ENCODE measurements around the gene ZNF621. TPM values are rescaled to one million over a fixed set of nuclear protein-coding genes. Genes with fewer than 3 reads are reported as not detected.

Gene ZNF621
- total RNA-seq, 1 donor from 2014 or later, result 29.0 TPM

DNA sequence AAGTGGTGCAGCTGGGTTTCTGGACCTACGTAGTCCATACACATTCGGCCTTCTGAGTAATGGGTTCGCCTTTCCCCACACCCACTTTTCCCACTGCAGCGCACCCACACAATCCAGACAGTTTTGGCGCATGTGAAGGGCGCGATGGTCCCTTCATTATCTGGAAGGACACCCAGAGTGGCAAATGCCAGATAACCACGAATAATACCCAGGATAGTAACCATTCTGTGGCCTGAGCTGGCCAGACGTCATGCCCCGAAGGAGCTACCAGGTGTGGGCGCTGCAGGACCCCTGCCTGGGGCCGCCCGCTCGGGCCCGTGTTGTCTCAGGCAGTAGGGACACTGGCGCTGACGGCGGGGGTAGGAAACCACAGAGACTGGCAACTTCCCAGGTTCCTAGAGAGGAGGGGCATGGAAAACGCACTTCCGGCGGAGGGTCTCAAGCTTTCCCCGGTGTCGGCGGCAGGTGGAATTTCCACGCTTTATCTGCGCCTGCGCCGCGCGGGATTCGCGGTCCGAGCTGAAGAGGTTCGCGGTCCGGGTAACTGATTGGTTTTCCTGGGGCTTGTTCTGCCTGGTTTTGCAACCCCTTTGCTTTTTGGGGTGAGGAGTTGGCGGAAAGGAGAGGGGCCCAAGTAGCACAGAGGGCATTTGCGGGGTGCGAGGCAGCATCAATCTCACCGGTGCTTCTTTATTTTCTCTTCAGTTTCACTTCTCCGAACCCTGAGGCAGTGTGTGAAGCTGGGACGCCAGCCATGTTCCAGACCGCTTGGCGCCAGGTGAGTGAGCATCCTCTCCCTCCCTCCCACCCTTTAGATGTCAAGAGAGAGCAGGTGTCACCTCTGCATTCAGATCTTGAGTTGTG lies 18.9 kb upstream of the ZNF621 start, which contains the start of gene ZNF620:
Gene ZNF620, plus strand, starts transcription at position 441 of the 864 bp plus-strand sequence. Its CDS starts 314 bp downstream, at position 755.
- DNase-seq (ENCODE audit: low spot score, unreplicated experiment), result peak; percentile 85
- peaks cover 17% of the 10 kb centered on the region for H3K36me3 Mint-ChIP-seq (ENCODE audit: insufficient read depth)
- peak within 1 kb of the TSS; percentile 97 for H3K27ac Mint-ChIP-seq
- TF ChIP-seq, protein P1, sequence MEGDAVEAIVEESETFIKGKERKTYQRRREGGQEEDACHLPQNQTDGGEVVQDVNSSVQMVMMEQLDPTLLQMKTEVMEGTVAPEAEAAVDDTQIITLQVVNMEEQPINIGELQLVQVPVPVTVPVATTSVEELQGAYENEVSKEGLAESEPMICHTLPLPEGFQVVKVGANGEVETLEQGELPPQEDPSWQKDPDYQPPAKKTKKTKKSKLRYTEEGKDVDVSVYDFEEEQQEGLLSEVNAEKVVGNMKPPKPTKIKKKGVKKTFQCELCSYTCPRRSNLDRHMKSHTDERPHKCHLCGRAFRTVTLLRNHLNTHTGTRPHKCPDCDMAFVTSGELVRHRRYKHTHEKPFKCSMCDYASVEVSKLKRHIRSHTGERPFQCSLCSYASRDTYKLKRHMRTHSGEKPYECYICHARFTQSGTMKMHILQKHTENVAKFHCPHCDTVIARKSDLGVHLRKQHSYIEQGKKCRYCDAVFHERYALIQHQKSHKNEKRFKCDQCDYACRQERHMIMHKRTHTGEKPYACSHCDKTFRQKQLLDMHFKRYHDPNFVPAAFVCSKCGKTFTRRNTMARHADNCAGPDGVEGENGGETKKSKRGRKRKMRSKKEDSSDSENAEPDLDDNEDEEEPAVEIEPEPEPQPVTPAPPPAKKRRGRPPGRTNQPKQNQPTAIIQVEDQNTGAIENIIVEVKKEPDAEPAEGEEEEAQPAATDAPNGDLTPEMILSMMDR (IDR thresholded peaks at IDR 0.05; ENCODE audit: unreplicated experiment), result peak; percentile 66
- peak within 1 kb of the TSS; percentile 90 for H3K4me3 Mint-ChIP-seq (ENCODE audit: low read depth)
- no peaks in the 10 kb centered on the region for H3K27me3 Mint-ChIP-seq
- peaks cover 15% of the 10 kb centered on the region for H3K4me1 Mint-ChIP-seq (ENCODE audit: low read depth)
- H3K9me3 Mint-ChIP-seq (ENCODE audit: low read depth), result no peaks in the 10 kb centered on the region

DNA sequence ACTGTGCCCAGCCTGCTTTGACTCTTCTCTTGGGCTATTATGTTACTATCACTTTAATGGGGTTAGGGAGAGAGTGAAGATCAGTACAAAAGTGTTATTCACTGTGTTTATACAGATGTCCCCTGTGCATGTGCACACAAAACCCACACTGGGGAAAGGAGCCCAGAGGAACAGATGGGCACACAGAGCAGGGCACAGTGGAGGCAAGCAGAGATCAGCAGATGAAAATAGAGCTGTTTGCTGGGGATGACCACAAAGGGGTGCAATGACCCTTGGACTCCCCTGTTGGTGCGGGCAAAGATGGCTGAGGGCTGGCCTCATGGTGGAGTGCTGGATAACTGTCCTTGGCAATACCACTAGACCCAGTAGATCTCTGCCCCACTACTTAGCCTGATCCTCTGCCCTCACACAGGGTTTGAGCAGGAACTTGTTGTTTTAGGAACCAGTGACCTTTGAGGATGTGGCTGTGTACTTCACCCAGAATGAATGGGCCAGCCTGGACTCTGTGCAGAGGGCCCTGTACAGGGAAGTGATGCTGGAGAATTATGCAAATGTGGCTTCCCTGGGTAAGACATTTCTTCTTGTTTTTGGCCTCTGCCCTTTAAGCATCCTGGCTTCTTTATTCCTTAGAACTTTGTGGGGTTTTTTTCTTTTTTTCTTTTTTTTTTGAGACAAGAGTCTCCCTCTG lies 13.6 kb upstream of the ZNF621 start:
- Mint-ChIP-seq H3K4me3 (ENCODE audit: low read depth) (no peak overlapping the region), H3K27ac (no peak overlapping the region), H3K4me1 (ENCODE audit: low read depth) (peaks cover 12% of the 10 kb centered on the region), H3K27me3 (no peaks in the 10 kb centered on the region), H3K9me3 (ENCODE audit: low read depth) (no peaks in the 10 kb centered on the region), H3K36me3 (ENCODE audit: insufficient read depth) (peaks cover 38% of the 10 kb centered on the region)
- DNase-seq (ENCODE audit: low spot score, unreplicated experiment), result no peak
- TF ChIP-seq, protein P1 (IDR thresholded peaks at IDR 0.05; ENCODE audit: unreplicated experiment), result no peak

- Mint-ChIP-seq H3K4me3 (ENCODE audit: low read depth) (no peak overlapping the region), H3K27ac (no peak overlapping the region), H3K4me1 (ENCODE audit: low read depth) (no peaks in the 10 kb centered on the region), H3K36me3 (ENCODE audit: insufficient read depth) (peaks cover 30% of the 10 kb centered on the region), H3K9me3 (ENCODE audit: low read depth) (peaks cover 3% of the 10 kb centered on the region), H3K27me3 (no peaks in the 10 kb centered on the region)
- no peak for DNase-seq (ENCODE audit: low spot score, unreplicated experiment)
- TF ChIP-seq, protein P1 (IDR thresholded peaks at IDR 0.05; ENCODE audit: unreplicated experiment), result no peak
These were observed 8.6 kb upstream of the ZNF621 start for GRCh38 chr3:40516201-40516600.

GRCh38 chr3:40518067-40518466 lies 6.7 kb upstream of the ZNF621 start:
- no peak overlapping the region for H3K27ac Mint-ChIP-seq
- H3K36me3 Mint-ChIP-seq (ENCODE audit: insufficient read depth), result peaks cover 30% of the 10 kb centered on the region
- TF ChIP-seq, protein P1 (IDR thresholded peaks at IDR 0.05; ENCODE audit: unreplicated experiment), result no peak
- no peak for DNase-seq (ENCODE audit: low spot score, unreplicated experiment)
- H3K4me3 Mint-ChIP-seq (ENCODE audit: low read depth), result no peak overlapping the region
- no peaks in the 10 kb centered on the region for H3K4me1 Mint-ChIP-seq (ENCODE audit: low read depth)
- peaks cover 3% of the 10 kb centered on the region for H3K9me3 Mint-ChIP-seq (ENCODE audit: low read depth)
- no peaks in the 10 kb centered on the region for H3K27me3 Mint-ChIP-seq

- no peak overlapping the region for H3K27ac Mint-ChIP-seq
- TF ChIP-seq, protein P1 (IDR thresholded peaks at IDR 0.05; ENCODE audit: unreplicated experiment), result no peak
- H3K9me3 Mint-ChIP-seq (ENCODE audit: low read depth), result peaks cover 3% of the 10 kb centered on the region
- H3K36me3 Mint-ChIP-seq (ENCODE audit: insufficient read depth), result peaks cover 28% of the 10 kb centered on the region
- no peak for DNase-seq (ENCODE audit: low spot score, unreplicated experiment)
- H3K4me1 Mint-ChIP-seq (ENCODE audit: low read depth), result peaks cover 2% of the 10 kb centered on the region
- no peak overlapping the region for H3K4me3 Mint-ChIP-seq (ENCODE audit: low read depth)
- H3K27me3 Mint-ChIP-seq, result no peaks in the 10 kb centered on the region
These were observed 5.9 kb upstream of the ZNF621 start for GRCh38 chr3:40518848-40519247.
